CD4-positive, alpha-beta T cell treated with Interleukin-10 for 1 hour (primary cell): ENCODE data around the gene NPIPA1.
A peak's percentile ranks its signal among the peaks of the same experiment; 100 is the strongest.
"Not testable (repeated sequence)": the region's sequence is repeated elsewhere in the genome, so short reads cannot be mapped to it uniquely, and the experiment has no call there.

Experiments
- DNase-seq: peaks from one replicate; pipeline ENCODE4 v3.0.0-alpha.2; 2020

NPIPA1 gene

GRCh38 chr16:14937143-14937542 is at the start of gene NPIPA1:
Gene NPIPA1, plus strand, starts transcription at chr16:14937443. Its CDS starts 0 bp downstream, at chr16:14937443.
- DNase-seq: not testable (repeated sequence)

GRCh38 chr16:14892111-14892510 is 45.1 kb upstream of the NPIPA1 start:
- not testable (repeated sequence) for DNase-seq

- not testable (repeated sequence) for DNase-seq
These were observed 41.9 kb upstream of the NPIPA1 start for GRCh38 chr16:14895382-14895781.

- not testable (repeated sequence) for DNase-seq
These were observed 41.2 kb upstream of the NPIPA1 start for GRCh38 chr16:14896023-14896422.

GRCh38 chr16:14897006-14897664 is 40.1 kb upstream of the NPIPA1 start:
- DNase-seq: not testable (repeated sequence)

- DNase-seq: not testable (repeated sequence)
These were observed 39.1 kb upstream of the NPIPA1 start for GRCh38 chr16:14898162-14898561.

GRCh38 chr16:14903191-14903957 is 33.9 kb upstream of the NPIPA1 start:
- not testable (repeated sequence) for DNase-seq

- not testable (repeated sequence) for DNase-seq
These were observed 27.5 kb upstream of the NPIPA1 start for GRCh38 chr16:14909744-14910143.

GRCh38 chr16:14910833-14911629 is 26.2 kb upstream of the NPIPA1 start:
- not testable (repeated sequence) for DNase-seq

- peak; percentile 47 for DNase-seq
These were observed 25.3 kb upstream of the NPIPA1 start for GRCh38 chr16:14911954-14912353.

- not testable (repeated sequence) for DNase-seq
These were observed 24.7 kb upstream of the NPIPA1 start for GRCh38 chr16:14912588-14912987.

- DNase-seq: not testable (repeated sequence)
These were observed 18.7 kb upstream of the NPIPA1 start for GRCh38 chr16:14918504-14918903.

GRCh38 chr16:14919837-14920600 is 17.2 kb upstream of the NPIPA1 start:
- not testable (repeated sequence) for DNase-seq

GRCh38 chr16:14922285-14922684 is 15.0 kb upstream of the NPIPA1 start:
- not testable (repeated sequence) for DNase-seq

- not testable (repeated sequence) for DNase-seq
These were observed 14.3 kb upstream of the NPIPA1 start for GRCh38 chr16:14922968-14923367.

GRCh38 chr16:14923394-14924088 is 13.7 kb upstream of the NPIPA1 start:
- not testable (repeated sequence) for DNase-seq

GRCh38 chr16:14924359-14924758 is 12.9 kb upstream of the NPIPA1 start:
- DNase-seq: not testable (repeated sequence)

GRCh38 chr16:14924982-14925381 is 12.3 kb upstream of the NPIPA1 start:
- DNase-seq: not testable (repeated sequence)

- not testable (repeated sequence) for DNase-seq
These were observed 9.1 kb upstream of the NPIPA1 start for GRCh38 chr16:14928064-14928714.

- DNase-seq: not testable (repeated sequence)
These were observed 8.1 kb upstream of the NPIPA1 start for GRCh38 chr16:14929176-14929575.

GRCh38 chr16:14930246-14930645 is 7.0 kb upstream of the NPIPA1 start:
- not testable (repeated sequence) for DNase-seq
